Measurements from ENCODE around the gene CLPTM1L. TPM values are rescaled to one million over a fixed set of nuclear protein-coding genes. Genes with fewer than 3 reads are reported as not detected.
"Not testable (repeated sequence)": the region's sequence is repeated elsewhere in the genome, so short reads cannot be mapped to it uniquely, and the experiment has no call there.

The CLPTM1L gene
- total RNA-seq, 1 experiment from 2014 or later, result 127 TPM

GRCh38 chr5:1277331-1277730, 67.6 kb downstream of the CLPTM1L start:
- Mint-ChIP-seq H3K4me1 (ENCODE audit: low read depth, unreplicated experiment) (no peaks in the 10 kb centered on the region), H3K9me3 (ENCODE audit: low read depth, unreplicated experiment) (no peaks in the 10 kb centered on the region), H3K27me3 (ENCODE audit: unreplicated experiment) (no peaks in the 10 kb centered on the region), H3K27ac (ENCODE audit: unreplicated experiment) (no peak overlapping the region), H3K4me3 (ENCODE audit: low read depth, unreplicated experiment) (no peak overlapping the region), H3K36me3 (ENCODE audit: insufficient read depth, unreplicated experiment) (peaks cover 4% of the 10 kb centered on the region)
- CTCF ChIA-PET, result interaction anchor here (1.1 kb wide), 1 partner anchor 12 kb away, joined by 3 read pairs; no protein-coding TSS in a partner anchor
- TF ChIP-seq, protein P1, sequence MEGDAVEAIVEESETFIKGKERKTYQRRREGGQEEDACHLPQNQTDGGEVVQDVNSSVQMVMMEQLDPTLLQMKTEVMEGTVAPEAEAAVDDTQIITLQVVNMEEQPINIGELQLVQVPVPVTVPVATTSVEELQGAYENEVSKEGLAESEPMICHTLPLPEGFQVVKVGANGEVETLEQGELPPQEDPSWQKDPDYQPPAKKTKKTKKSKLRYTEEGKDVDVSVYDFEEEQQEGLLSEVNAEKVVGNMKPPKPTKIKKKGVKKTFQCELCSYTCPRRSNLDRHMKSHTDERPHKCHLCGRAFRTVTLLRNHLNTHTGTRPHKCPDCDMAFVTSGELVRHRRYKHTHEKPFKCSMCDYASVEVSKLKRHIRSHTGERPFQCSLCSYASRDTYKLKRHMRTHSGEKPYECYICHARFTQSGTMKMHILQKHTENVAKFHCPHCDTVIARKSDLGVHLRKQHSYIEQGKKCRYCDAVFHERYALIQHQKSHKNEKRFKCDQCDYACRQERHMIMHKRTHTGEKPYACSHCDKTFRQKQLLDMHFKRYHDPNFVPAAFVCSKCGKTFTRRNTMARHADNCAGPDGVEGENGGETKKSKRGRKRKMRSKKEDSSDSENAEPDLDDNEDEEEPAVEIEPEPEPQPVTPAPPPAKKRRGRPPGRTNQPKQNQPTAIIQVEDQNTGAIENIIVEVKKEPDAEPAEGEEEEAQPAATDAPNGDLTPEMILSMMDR (IDR thresholded peaks at IDR 0.05; ENCODE audit: unreplicated experiment), result no peak
- DNase-seq, result no peak
- BruUV-seq (replicated peaks), result no TSS peak
- intact Hi-C loops (cut with micrococcal nuclease; ENCODE audit: unreplicated experiment), result no loop called here

DNA sequence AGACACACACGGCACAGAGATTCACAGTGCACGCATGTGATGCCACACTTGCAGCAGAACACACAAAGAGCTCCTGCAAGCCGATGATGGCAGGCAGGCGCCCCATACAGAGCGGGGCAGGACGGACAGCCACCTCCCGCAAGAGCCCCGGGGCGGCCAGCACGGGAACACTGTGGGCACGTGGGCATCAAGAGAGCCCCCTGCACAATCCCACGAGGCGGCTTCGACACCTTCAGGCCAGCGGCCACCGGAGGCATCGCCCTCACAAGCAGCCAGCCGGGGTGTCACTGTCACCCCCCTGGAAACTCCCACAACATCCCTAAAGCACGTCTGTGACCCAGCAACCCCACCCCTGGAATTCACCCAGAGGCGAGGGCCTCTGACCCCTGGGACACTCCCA, 68.0 kb downstream of the CLPTM1L start:
- no peak for DNase-seq
- Mint-ChIP-seq H3K27me3 (ENCODE audit: unreplicated experiment) (no peaks in the 10 kb centered on the region), H3K4me1 (ENCODE audit: low read depth, unreplicated experiment) (no peaks in the 10 kb centered on the region), H3K4me3 (ENCODE audit: low read depth, unreplicated experiment) (no peak overlapping the region), H3K9me3 (ENCODE audit: low read depth, unreplicated experiment) (no peaks in the 10 kb centered on the region), H3K36me3 (ENCODE audit: insufficient read depth, unreplicated experiment) (peaks cover 4% of the 10 kb centered on the region), H3K27ac (ENCODE audit: unreplicated experiment) (no peak overlapping the region)
- CTCF ChIA-PET, result interaction anchor here (1.1 kb wide), 1 partner anchor 12 kb away, joined by 3 read pairs; no protein-coding TSS in a partner anchor
- TF ChIP-seq, protein P1 (IDR thresholded peaks at IDR 0.05; ENCODE audit: unreplicated experiment), result no peak
- BruUV-seq (replicated peaks), result no TSS peak
- intact Hi-C loops (cut with micrococcal nuclease; ENCODE audit: unreplicated experiment), result no loop called here

GRCh38 chr5:1275397-1276391, 69.2 kb downstream of the CLPTM1L start:
- H3K27ac Mint-ChIP-seq (ENCODE audit: unreplicated experiment); CTCF ChIA-PET; DNase-seq; H3K4me1 Mint-ChIP-seq (ENCODE audit: low read depth, unreplicated experiment); BruUV-seq (replicated peaks); intact Hi-C loops (cut with micrococcal nuclease; ENCODE audit: unreplicated experiment); H3K27me3 Mint-ChIP-seq (ENCODE audit: unreplicated experiment); H3K4me3 Mint-ChIP-seq (ENCODE audit: low read depth, unreplicated experiment); H3K9me3 Mint-ChIP-seq (ENCODE audit: low read depth, unreplicated experiment); H3K36me3 Mint-ChIP-seq (ENCODE audit: insufficient read depth, unreplicated experiment): not testable (repeated sequence)

DNA sequence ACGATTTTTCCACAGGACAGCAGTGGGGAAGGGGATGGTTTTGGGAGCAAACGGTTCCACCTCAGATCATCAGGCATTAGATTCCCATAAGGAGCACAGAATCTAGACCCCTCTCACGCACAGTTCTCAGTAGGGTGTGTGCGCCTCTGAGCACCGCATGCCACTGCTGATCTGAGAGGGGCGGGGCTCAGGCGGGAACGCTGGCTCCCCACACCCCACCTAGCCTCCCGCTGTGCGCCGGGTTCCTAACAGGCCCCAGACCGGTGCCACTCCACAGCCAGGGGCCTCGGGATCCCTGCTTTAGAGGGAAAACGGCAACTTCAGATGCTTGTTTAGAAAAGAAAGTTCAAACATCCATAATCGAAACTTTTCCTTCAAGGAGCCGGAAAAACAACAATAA, 70.4 kb downstream of the CLPTM1L start:
- H3K27ac Mint-ChIP-seq (ENCODE audit: unreplicated experiment), result no peak overlapping the region
- H3K4me1 Mint-ChIP-seq (ENCODE audit: low read depth, unreplicated experiment), result no peaks in the 10 kb centered on the region
- H3K27me3 Mint-ChIP-seq (ENCODE audit: unreplicated experiment), result no peaks in the 10 kb centered on the region
- BruUV-seq (replicated peaks), result no TSS peak
- CTCF ChIA-PET, result no interaction called here
- H3K9me3 Mint-ChIP-seq (ENCODE audit: low read depth, unreplicated experiment), result peaks cover 3% of the 10 kb centered on the region
- no peak overlapping the region for H3K4me3 Mint-ChIP-seq (ENCODE audit: low read depth, unreplicated experiment)
- DNase-seq, result no peak
- intact Hi-C loops (cut with micrococcal nuclease; ENCODE audit: unreplicated experiment), result no loop called here
- H3K36me3 Mint-ChIP-seq (ENCODE audit: insufficient read depth, unreplicated experiment), result peaks cover 4% of the 10 kb centered on the region
- TF ChIP-seq, protein P1 (IDR thresholded peaks at IDR 0.05; ENCODE audit: unreplicated experiment), result no peak

DNA sequence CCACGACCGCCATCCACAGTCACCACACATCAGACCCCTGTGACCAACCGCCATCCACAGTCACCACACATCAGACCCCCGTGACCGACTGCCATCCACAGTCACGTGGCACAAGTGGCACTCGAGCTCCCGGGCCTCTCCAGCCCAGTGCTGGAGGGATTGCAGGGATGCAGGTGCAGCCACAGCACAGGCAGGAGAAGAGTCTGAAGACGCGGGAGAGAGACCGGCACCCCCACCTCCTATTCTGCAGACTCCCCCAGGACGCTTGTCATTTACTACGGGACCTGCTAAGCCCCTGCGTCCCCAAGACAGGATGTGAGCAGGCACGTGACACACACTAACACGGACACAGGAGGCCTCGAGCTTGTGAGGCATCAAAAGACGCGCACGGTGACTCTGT, 71.2 kb downstream of the CLPTM1L start:
- H3K4me1 Mint-ChIP-seq (ENCODE audit: low read depth, unreplicated experiment), result no peaks in the 10 kb centered on the region

More for the DNA sequence above, 71.2 kb downstream of the CLPTM1L start:
- CTCF ChIA-PET, result no interaction called here
- H3K9me3 Mint-ChIP-seq (ENCODE audit: low read depth, unreplicated experiment), result peaks cover 3% of the 10 kb centered on the region
- H3K27me3 Mint-ChIP-seq (ENCODE audit: unreplicated experiment), result no peaks in the 10 kb centered on the region
- intact Hi-C loops (cut with micrococcal nuclease; ENCODE audit: unreplicated experiment), result no loop called here
- H3K4me3 Mint-ChIP-seq (ENCODE audit: low read depth, unreplicated experiment), result no peak overlapping the region
- peaks cover 4% of the 10 kb centered on the region for H3K36me3 Mint-ChIP-seq (ENCODE audit: insufficient read depth, unreplicated experiment)
- no peak for DNase-seq
- TF ChIP-seq, protein P1 (IDR thresholded peaks at IDR 0.05; ENCODE audit: unreplicated experiment), result no peak
- no TSS peak for BruUV-seq (replicated peaks)
- no peak overlapping the region for H3K27ac Mint-ChIP-seq (ENCODE audit: unreplicated experiment)

Data from Calu3 (cell line).